Neural crest cell (in vitro differentiated cells): Measurements from ENCODE around the gene MPO. TPM values are rescaled to one million over a fixed set of nuclear protein-coding genes. Genes with fewer than 3 reads are reported as not detected.

ENCODE experiments used
- DNase-seq: peaks from one replicate; pipeline ENCODE4 v3.0.0; 2021; ENCODE audit warnings: low read depth, mixed read lengths, low spot score
- H3K27ac Mint-ChIP-seq: one replicate; pipeline ENCODE4 v1.8.0; 2021; ENCODE audit warnings: mild to moderate bottlenecking, mixed read lengths; ENCODE audit not compliant: unreplicated experiment
- H3K27me3 Mint-ChIP-seq: 2 replicates; pipeline ENCODE4 v1.8.0; 2021; ENCODE audit warnings: low read depth, mild to moderate bottlenecking, mixed read lengths
- H3K36me3 Mint-ChIP-seq: 2 replicates; pipeline ENCODE4 v1.8.0; 2021; ENCODE audit warnings: low read depth, mild to moderate bottlenecking, mixed read lengths
- H3K4me1 Mint-ChIP-seq: 2 replicates; pipeline ENCODE4 v1.8.0; 2021; ENCODE audit warnings: mixed read lengths
- H3K4me3 Mint-ChIP-seq: one replicate; pipeline ENCODE4 v1.8.0; 2021; ENCODE audit warnings: mild to moderate bottlenecking, mixed read lengths
- H3K9me3 Mint-ChIP-seq: 2 replicates; pipeline ENCODE4 v1.8.0; 2021; ENCODE audit warnings: mixed read lengths
- CTCF ChIP-seq: fragments of 200-600 bp; sonication (generic); conservative IDR thresholded peaks from 2 replicates; pipeline ENCODE4 v1.5.0; 2021; ENCODE audit warnings: antibody characterized with exemption, mild to moderate bottlenecking
- total RNA-seq: library from RNA; stranded (reverse); gene quantifications from 2 replicates; pipeline ENCODE4 v1.2.1, GENCODE V29; 2021

The MPO gene
- total RNA-seq, 1 donor from 2014 or later: not detected

- Mint-ChIP-seq H3K27me3 (no peaks in the 10 kb centered on the region), H3K4me1 (peaks cover 15% of the 10 kb centered on the region), H3K27ac (no peak overlapping the region), H3K4me3 (no peak overlapping the region), H3K9me3 (no peaks in the 10 kb centered on the region), H3K36me3 (no peaks in the 10 kb centered on the region)
- TF ChIP-seq CTCF: no peak
- DNase-seq: no peak
Observed at GRCh38 chr17:58308985-58309917, 28.5 kb upstream of the MPO start.

- no peak overlapping the region for H3K27ac Mint-ChIP-seq
- H3K4me1 Mint-ChIP-seq: peaks cover 11% of the 10 kb centered on the region
- no peaks in the 10 kb centered on the region for H3K9me3 Mint-ChIP-seq
- TF ChIP-seq CTCF: peak; percentile 49
- no peaks in the 10 kb centered on the region for H3K27me3 Mint-ChIP-seq
- no peaks in the 10 kb centered on the region for H3K36me3 Mint-ChIP-seq
- no peak for DNase-seq
- no peak overlapping the region for H3K4me3 Mint-ChIP-seq
Observed at GRCh38 chr17:58308173-58308984, 27.6 kb upstream of the MPO start.

- no peaks in the 10 kb centered on the region for H3K36me3 Mint-ChIP-seq
- no peak overlapping the region for H3K27ac Mint-ChIP-seq
- no peaks in the 10 kb centered on the region for H3K27me3 Mint-ChIP-seq
- H3K4me3 Mint-ChIP-seq: no peak overlapping the region
- no peaks in the 10 kb centered on the region for H3K9me3 Mint-ChIP-seq
- TF ChIP-seq CTCF: no peak
- H3K4me1 Mint-ChIP-seq: peaks cover 9% of the 10 kb centered on the region
- DNase-seq: no peak
Observed at GRCh38 chr17:58307468-58308172, 26.9 kb upstream of the MPO start.

- no peaks in the 10 kb centered on the region for H3K9me3 Mint-ChIP-seq
- H3K27me3 Mint-ChIP-seq: no peaks in the 10 kb centered on the region
- TF ChIP-seq CTCF: no peak
- no peak overlapping the region for H3K4me3 Mint-ChIP-seq
- no peak for DNase-seq
- H3K27ac Mint-ChIP-seq: peak overlapping the region; percentile 19
- H3K4me1 Mint-ChIP-seq: peaks cover 6% of the 10 kb centered on the region
- H3K36me3 Mint-ChIP-seq: no peaks in the 10 kb centered on the region
Observed at GRCh38 chr17:58306131-58306951, 25.6 kb upstream of the MPO start.
